ENCODE results near the gene NUPR2.
"Not testable (repeated sequence)": the region's sequence is repeated elsewhere in the genome, so short reads cannot be mapped to it uniquely, and the experiment has no call there.

The NUPR2 gene

GRCh38 chr7:56086761-56087160, 29.5 kb downstream of the NUPR2 start:
- DNase-seq (ENCODE audit: low read depth): no peak

DNA sequence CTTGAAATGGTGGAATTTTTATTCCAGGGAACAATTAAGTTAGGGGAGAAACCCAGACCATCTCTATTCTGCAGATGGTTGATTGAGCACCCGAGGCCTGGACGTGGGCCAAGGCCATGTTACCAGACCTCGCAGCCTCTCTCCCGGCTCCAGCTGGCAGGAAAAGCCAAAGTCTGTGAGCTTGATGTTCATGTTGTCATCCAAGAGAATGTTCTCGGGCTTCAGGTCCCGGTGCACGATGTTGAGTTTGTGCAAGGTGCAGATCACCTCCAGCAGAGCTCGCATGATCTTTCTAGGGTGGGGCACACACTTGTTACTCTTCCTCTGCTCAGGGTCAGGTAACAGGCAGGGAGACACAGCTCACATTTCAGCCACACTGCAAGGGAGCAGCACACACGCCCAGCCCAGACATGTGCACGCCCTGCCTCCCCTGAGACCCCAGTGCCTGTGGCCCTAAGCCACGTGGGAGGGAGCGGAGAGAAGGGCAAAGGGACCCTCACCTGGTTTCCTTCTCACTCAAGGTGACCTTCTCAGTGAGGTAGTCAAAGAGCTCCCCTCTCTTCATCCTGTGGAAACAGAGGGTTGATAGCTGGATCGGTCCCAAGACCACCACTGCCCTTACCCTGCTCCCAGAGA, 32.9 kb downstream of the NUPR2 start:
- DNase-seq (ENCODE audit: low read depth): no peak

GRCh38 chr7:56081626-56082340, 34.4 kb downstream of the NUPR2 start:
- DNase-seq (ENCODE audit: low read depth): no peak

DNA sequence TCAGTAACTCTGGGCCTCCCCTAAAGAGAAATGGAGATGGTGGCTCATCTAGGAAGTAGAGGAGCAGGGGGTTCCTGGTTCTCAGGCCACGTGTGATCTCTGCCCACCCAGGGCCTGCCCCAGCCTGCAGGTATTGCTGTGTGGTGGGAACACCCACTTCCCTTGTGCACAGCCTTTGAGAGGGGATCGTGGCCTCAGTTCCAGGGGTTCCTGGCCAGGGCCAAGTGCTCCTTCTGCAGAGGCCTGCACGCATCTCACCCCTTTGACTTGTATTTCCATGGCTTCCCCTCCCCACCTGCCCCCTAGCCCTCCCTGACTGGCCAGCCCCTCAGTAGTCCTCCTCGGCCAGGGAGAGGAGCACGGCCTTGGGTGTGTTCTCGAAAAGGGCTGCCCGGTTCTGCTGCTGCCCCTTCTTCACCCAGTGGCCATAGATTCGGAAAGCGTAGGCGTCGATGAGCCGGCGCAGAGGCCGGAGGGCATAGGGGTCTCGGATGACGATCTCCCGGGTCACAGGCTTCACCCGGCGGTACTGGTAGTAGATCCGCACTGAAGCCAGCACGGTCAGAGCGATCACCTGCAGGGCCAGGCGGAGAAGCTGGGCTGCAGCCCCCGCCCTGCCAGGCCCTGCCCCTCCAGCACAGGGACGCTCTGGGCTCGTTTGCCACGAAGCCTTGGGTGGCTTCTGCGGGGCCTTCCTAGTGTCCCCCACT, 35.3 kb downstream of the NUPR2 start:
- not testable (repeated sequence) for DNase-seq (ENCODE audit: low read depth)

- DNase-seq (ENCODE audit: low read depth): no peak
Measured at GRCh38 chr7:56079450-56080185, 36.6 kb downstream of the NUPR2 start.

- DNase-seq (ENCODE audit: low read depth): no peak
Measured at GRCh38 chr7:56078196-56078595, 38.0 kb downstream of the NUPR2 start.

DNA sequence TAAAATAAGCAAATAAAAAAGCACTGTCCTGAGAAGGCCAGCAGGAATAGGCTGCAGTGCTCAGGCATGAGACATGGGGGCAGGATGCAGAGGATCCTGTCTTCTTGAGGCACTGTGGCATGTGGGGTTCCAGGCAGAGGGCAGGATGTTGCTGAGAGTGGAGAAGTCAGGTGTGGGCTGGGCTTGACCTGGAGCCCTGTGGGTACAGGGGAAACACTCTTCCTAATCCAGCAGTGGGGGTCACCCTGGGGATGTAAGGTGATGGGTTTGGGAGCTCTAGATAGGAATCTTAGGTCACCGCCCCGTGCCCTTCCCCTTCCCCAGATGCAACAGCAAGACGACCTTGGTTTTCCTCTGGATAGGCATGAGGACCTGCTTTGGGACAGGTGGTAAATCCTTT, 38.5 kb downstream of the NUPR2 start:
- no peak for DNase-seq (ENCODE audit: low read depth)

GRCh38 chr7:56074371-56074791, 41.8 kb downstream of the NUPR2 start:
- DNase-seq (ENCODE audit: low read depth): peak; percentile 55

DNA sequence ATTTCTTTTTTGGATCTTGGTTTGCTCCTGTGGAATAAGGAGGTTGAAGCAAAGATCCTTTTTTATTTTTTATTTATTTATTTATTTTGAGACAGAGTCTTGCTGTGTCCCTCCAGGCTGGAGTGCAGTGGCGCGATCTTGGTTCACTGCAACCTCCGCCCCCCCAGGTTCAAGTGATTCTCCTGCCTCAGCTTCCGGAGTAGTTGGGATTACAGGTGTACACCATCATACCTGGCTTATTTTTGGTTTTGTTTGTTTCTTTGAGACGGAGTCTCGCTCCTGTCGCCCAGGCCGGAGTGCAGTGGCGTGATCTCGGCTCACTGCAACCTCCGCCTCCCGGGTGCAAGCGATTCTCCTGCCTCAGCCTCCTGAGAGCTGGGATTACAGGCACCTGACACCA, 49.8 kb downstream of the NUPR2 start:
- not testable (repeated sequence) for DNase-seq (ENCODE audit: low read depth)
